SK-N-SH treated with all-trans-retinoic acid at 6 μM for 48 hours (cell line): Measurements from ENCODE around the gene RHOA.

Source experiments
- ARNTL ChIP-seq: fragments of 450-650 bp; formaldehyde crosslinking; IDR thresholded peaks from 2 replicates; pipeline ENCODE4 v1.5.0; 2020; ENCODE audit warnings: low read depth, mild to moderate bottlenecking, moderate library complexity, borderline replicate concordance
- CREB5 ChIP-seq: fragments of 250-450 bp; sonication (Bioruptor Pico); IDR thresholded peaks from 2 replicates; pipeline ENCODE4 v1.5.1; 2020; ENCODE audit warnings: low read depth, mild to moderate bottlenecking, moderate library complexity
- CSDC2 ChIP-seq: fragments of 250-450 bp; sonication (Bioruptor Pico); IDR thresholded peaks from 2 replicates; pipeline ENCODE4 v1.5.0; 2020; ENCODE audit warnings: mild to moderate bottlenecking, moderate library complexity
- SNAI2 ChIP-seq: fragments of 250-450 bp; sonication (Bioruptor Pico); IDR thresholded peaks from 2 replicates; pipeline ENCODE4 v1.5.0; 2020; ENCODE audit warnings: mild to moderate bottlenecking, moderate library complexity
- TCF4 ChIP-seq: fragments of 250-450 bp; sonication (Bioruptor Pico); IDR thresholded peaks from 2 replicates; pipeline ENCODE4 v1.8.0; 2021; ENCODE audit warnings: mild to moderate bottlenecking, moderate library complexity, borderline replicate concordance
- TOX ChIP-seq: fragments of 250-450 bp; sonication (Bioruptor Pico); IDR thresholded peaks from 2 replicates; pipeline ENCODE4 v1.8.0; 2021; ENCODE audit warnings: mild to moderate bottlenecking, moderate library complexity, borderline replicate concordance
- TF ChIP-seq, protein P1 (sequence below): fragments of 250-450 bp; sonication (Bioruptor Pico); IDR thresholded peaks from 2 replicates; pipeline ENCODE4 v1.8.0; 2020; ENCODE audit warnings: mild to moderate bottlenecking, moderate library complexity, borderline replicate concordance

- TF ChIP-seq SNAI2 (CRISPR knock-in tag) (no peak), TOX (CRISPR knock-in tag) (no peak), ARNTL (CRISPR knock-in tag) (no peak), CREB5 (no peak), CSDC2 (CRISPR knock-in tag) (no peak), TCF4 (CRISPR knock-in tag) (no peak)
- TF ChIP-seq, protein P1, sequence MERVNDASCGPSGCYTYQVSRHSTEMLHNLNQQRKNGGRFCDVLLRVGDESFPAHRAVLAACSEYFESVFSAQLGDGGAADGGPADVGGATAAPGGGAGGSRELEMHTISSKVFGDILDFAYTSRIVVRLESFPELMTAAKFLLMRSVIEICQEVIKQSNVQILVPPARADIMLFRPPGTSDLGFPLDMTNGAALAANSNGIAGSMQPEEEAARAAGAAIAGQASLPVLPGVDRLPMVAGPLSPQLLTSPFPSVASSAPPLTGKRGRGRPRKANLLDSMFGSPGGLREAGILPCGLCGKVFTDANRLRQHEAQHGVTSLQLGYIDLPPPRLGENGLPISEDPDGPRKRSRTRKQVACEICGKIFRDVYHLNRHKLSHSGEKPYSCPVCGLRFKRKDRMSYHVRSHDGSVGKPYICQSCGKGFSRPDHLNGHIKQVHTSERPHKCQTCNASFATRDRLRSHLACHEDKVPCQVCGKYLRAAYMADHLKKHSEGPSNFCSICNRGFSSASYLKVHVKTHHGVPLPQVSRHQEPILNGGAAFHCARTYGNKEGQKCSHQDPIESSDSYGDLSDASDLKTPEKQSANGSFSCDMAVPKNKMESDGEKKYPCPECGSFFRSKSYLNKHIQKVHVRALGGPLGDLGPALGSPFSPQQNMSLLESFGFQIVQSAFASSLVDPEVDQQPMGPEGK (CRISPR knock-in tag), result no peak
Observed at GRCh38 chr3:49341996-49342395, 69.8 kb downstream of the RHOA start.
